GM19438 (cell line): ENCODE data around the gene ZEB2.

Experiments used
- ATAC-seq: cut with Tn5 transposase; IDR thresholded peaks from one replicate; pipeline ENCODE4 v1.9.1; 2021; ENCODE audit warnings: low read depth; ENCODE audit not compliant: unreplicated experiment

The ZEB2 gene

DNA sequence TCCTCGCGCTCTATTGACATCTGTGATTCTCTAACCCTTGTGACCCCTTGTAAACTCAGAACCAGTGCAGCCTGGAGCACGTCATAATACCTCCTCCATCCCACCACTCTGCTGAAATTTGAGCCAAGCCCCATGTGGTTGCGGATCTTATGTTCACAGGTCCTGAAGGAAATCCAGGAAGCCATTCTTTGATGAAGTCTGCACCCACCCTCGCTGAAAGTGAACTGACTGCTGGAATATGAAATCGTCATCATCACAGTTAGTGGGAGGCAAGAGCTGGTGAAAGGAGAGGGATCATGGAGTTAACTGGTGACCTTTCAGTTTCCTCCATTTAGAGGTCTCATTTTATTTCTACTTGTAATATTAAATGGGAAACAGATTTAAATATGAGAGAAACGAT is 21.6 kb downstream of the ZEB2 start:
- ATAC-seq = no peak

DNA sequence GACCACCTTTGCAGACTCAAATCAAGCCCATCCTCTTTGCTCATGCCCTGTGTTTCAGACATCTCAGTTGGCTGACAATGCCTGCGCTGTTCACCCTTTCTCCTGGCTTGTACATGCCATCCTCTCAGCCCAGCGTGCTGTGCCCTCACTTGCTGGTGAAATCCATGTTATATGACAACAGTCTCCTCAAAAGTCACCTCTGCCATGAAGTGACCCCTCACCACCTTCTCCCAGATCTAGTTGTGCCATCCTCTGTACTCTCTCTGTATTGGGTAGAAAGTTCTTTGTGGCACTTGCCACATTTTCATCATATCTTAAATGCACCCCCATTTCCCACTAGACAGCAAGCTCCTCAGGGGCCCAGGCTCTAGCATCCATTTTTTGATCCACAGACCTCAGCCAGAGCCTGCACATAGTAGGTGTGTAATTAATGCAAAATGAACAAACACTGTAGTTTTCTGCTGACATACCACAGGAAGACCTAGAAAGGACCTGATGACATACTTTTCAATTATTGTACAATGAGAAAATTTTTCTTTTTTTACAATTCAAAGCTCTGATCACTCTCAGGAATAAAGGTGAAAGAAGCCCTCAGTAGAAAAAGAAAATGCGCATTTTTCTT is 22.8 kb downstream of the ZEB2 start:
- no peak for ATAC-seq

GRCh38 chr2:144496092-144496976 is 23.6 kb downstream of the ZEB2 start:
- ATAC-seq = no peak

DNA sequence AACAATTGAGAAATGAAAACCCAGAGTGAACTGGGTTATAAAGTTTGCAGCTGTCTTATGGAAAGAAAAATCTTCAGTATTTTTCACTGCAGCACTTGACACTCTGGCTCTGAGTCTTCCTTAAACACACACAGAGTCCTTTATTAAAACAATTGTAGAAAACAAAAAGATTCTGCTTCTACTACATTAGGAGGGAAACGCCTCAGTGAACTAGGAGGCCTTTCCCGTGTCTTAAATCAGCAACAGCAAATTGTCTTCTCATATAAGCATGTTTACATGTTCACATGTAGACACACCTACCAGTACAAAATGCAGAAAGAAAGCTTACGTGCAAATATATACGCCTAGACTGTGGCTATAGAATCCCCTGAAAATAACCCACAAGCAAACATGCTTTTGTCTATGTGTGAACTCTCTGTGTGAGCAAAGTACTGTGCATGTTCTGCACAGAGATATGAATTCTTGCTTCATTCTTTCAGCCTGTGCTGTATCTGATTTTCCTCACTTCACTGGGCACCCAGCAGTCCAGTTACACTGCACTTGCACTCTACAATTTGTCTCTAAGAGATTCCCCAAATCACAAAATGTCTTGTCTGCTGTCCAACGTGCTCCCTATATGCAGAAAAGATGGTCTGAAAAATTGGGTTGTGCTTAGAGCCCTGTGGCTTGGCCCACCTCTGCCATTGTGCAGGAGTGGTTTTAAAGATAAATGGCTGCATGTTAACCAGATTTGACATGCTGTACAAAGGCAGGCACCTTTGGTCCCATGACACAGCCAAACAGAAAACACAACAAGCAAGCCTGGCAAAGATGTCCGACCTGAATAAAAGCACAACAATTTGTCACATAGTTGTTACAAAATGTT is 24.5 kb downstream of the ZEB2 start:
- no peak for ATAC-seq

GRCh38 chr2:144493027-144493809 is 26.7 kb downstream of the ZEB2 start:
- no peak for ATAC-seq

- ATAC-seq = no peak
These were observed 29.1 kb downstream of the ZEB2 start for GRCh38 chr2:144490857-144491256.

- no peak for ATAC-seq
These were observed 29.9 kb downstream of the ZEB2 start for GRCh38 chr2:144490017-144490416.

- no peak for ATAC-seq
These were observed 30.5 kb downstream of the ZEB2 start for GRCh38 chr2:144489315-144489916.

DNA sequence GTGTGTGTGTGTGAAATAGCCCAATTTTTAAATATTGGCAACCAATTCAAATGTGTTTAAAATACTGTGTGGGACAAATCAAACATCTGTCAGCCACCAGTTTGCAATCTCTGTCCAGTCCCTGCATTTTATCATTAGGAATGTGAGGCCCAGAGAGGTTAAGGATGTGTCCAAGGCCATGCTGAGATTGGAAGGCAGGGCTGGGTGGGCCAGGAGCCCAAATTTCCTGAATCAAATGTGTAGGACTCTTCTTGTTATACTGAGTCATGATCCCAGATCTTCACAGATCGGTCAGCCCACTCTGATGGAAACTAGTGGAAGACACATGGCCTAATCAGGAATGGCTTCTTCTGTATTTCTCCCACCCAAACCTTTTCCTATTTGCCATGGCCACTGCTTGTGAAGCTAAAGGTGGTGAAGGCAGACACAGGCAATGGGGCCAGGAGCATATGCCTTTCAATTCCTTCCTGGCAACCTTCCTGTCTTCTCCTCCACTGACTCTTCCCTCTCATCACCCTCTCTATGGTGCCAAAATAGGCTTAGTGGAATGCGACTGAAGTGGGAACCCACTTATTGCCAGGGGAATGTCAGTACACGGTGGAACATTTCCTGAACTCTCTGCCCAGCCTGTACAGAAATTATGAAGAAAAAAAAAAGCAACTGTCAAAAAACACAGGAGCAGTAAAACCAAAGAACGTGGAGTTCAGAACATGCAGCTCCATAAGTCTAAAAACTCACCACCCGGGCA is 35.5 kb downstream of the ZEB2 start:
- ATAC-seq = no peak

DNA sequence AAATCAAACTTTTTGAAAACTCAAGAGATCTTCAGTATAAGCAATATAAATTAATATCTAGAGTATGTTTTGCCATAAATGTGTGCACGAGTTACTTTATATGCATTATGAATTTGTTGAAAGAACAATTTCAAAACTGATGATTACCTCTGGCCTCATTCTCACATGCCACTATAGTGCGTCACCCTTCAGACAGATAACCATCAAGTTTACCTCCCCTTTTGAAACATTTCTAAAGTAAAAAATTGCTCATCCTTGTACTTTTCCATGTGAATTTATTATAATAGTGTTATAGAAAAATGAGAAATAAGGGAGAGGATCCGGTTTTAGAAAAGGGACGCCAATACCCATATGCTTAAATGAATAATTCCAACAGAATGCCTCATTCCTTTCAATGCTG is 38.3 kb downstream of the ZEB2 start:
- ATAC-seq = no peak

DNA sequence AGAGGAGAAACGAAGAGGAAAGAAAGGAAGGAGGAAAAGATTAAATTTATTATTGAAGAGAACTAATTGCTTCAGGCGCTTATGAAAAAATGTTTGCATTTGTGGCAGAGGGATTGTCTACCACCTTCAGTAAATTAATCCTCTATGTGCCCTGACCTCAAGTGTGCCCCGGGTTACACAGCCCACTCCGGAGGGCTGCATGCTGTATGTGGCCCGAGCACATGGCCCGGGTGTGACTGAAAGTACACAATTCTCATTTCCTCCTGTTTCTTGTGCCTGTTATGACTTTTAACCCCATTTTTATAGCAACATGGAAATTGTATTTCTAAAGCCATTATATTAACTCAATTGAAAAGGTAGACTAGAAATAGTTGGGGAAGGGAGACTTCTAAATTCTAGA is 38.8 kb downstream of the ZEB2 start:
- ATAC-seq = no peak

- ATAC-seq = no peak
These were observed 39.6 kb downstream of the ZEB2 start for GRCh38 chr2:144480285-144480684.

- no peak for ATAC-seq
These were observed 40.3 kb downstream of the ZEB2 start for GRCh38 chr2:144479659-144480058.

DNA sequence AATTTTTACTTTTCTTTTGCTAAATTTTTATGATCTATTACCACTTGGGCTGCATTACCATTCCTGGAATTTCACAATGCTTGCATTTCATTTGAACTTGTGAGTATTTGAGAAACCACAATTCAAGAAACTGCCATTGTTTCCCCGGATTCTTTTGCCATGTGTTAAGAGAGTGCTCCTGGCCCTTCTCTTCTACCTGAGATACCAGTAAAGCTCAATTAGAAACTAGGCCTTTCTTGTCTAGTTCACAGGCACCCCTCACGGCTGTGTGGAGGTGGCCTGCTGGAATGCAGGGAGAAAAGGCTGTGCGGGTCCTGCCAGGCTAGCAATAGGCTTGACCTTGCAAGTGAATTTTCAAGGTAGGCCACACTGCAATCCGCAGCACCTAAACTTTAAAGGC is 40.8 kb downstream of the ZEB2 start:
- ATAC-seq = no peak

DNA sequence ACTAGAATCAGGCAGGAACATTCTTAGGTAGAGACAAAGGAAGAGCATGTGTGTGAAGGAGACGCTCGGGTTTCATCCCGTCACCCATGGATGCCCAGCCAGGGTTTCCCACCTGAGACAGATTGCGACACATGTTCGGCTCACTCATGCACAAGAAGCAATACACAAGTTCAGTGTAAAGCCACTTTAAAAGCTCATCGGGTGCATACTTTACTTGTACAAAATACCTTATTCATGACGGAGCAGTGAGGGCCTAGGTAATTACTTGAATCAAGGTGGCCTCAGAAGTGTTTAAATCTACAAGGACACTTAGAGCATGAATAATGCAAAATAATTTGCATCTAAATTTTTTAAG is 42.0 kb downstream of the ZEB2 start:
- no peak for ATAC-seq

- no peak for ATAC-seq
These were observed 42.5 kb downstream of the ZEB2 start for GRCh38 chr2:144477281-144477956.

DNA sequence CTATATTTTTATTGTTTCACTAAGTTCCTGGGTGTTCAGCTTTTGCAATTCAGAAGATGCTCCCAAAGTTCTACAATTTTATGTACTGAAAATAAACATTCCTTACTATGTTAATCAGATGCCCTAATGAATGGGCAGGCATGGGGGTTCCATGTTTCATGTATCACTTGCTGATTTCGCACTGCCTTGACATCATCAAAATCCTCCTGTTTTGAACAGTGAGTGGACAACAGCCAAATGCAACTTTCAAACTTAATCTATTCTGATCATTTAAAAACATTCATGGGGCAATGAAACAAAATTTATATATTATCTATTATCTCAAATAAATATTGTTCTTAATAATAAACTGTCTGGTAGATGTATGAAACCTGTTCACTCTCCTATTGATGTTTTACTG is 43.2 kb downstream of the ZEB2 start:
- ATAC-seq = no peak

DNA sequence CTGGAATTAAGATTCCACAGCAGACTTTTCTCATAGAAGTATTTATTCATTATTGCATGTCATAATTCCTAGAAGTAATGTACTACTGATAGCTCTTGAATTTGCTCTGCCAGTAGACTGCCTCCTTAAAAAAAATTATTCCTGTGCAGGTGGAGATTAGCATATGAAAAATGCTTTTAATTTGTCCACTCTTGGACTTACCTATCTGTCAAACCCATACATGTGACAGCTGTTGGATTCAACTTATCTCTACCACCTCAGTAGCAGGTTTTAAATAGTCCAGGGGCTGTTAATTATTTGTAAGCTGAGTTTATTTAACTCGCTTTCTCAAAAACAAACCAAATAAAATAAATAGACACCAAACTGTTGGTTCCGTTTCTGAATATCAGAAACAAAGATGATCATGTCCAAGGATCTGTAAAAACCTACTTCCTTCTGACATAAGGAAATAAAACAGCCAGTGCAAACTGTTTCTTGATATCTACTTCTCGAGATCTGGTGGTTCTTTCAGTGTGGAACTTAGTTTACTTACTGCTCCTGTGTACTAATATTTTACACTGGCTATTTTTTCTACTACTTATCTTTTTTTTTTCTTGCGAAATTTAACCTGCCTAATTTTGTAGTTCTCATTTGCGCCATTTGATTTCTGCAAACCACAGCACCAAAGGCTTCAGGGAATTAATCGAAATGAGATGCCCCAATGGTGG is 44.2 kb downstream of the ZEB2 start:
- no peak for ATAC-seq
